GM21786 (cell line): ENCODE results near the gene PET100.
A peak's percentile ranks its signal among the peaks of the same experiment; 100 is the strongest.

Experiments used
- ATAC-seq: cut with Tn5 transposase; IDR thresholded peaks from one replicate; pipeline ENCODE4 v1.9.1; 2021; ENCODE audit not compliant: unreplicated experiment

The PET100 gene

GRCh38 chr19:7647156-7647555 is 17.6 kb downstream of the PET100 start:
- ATAC-seq: no peak

- no peak for ATAC-seq
Observed at GRCh38 chr19:7648265-7649014, 18.8 kb downstream of the PET100 start.

- ATAC-seq: no peak
Observed at GRCh38 chr19:7650148-7650547, 20.6 kb downstream of the PET100 start.

- no peak for ATAC-seq
Observed at GRCh38 chr19:7652061-7652641, 22.6 kb downstream of the PET100 start.

GRCh38 chr19:7654401-7654800 is 24.8 kb downstream of the PET100 start:
- ATAC-seq: no peak

- no peak for ATAC-seq
Observed at GRCh38 chr19:7655581-7655980, 26.0 kb downstream of the PET100 start.

- no peak for ATAC-seq
Observed at GRCh38 chr19:7657131-7657751, 27.6 kb downstream of the PET100 start.

GRCh38 chr19:7658219-7658686 is 28.7 kb downstream of the PET100 start:
- ATAC-seq: peak; percentile 77

- ATAC-seq: no peak
Observed at GRCh38 chr19:7661744-7662538, 32.3 kb downstream of the PET100 start.

- ATAC-seq: no peak
Observed at GRCh38 chr19:7662657-7663056, 33.1 kb downstream of the PET100 start.

- ATAC-seq: no peak
Observed at GRCh38 chr19:7663706-7664105, 34.1 kb downstream of the PET100 start.

- ATAC-seq: no peak
Observed at GRCh38 chr19:7665076-7665475, 35.5 kb downstream of the PET100 start.

- no peak for ATAC-seq
Observed at GRCh38 chr19:7668842-7669241, 39.2 kb downstream of the PET100 start, which contains the start of gene RETN. Gene RETN, plus strand, starts transcription at chr19:7669049. Its CDS starts 278 bp downstream, at chr19:7669327.

GRCh38 chr19:7669641-7670040 is 40.0 kb downstream of the PET100 start:
- ATAC-seq: no peak

GRCh38 chr19:7670150-7670783 is 40.7 kb downstream of the PET100 start:
- ATAC-seq: no peak

GRCh38 chr19:7670790-7671189 is 41.2 kb downstream of the PET100 start:
- ATAC-seq: no peak

GRCh38 chr19:7672522-7672921 is 42.9 kb downstream of the PET100 start:
- no peak for ATAC-seq

- ATAC-seq: no peak
Observed at GRCh38 chr19:7674010-7675005, 44.7 kb downstream of the PET100 start.

GRCh38 chr19:7676376-7676775 is 46.8 kb downstream of the PET100 start:
- no peak for ATAC-seq

GRCh38 chr19:7676854-7677253 is 47.3 kb downstream of the PET100 start, which contains the start of gene MCEMP1:
Gene MCEMP1, plus strand, starts transcription at chr19:7677090. Its CDS starts 31 bp downstream, at chr19:7677121.
- ATAC-seq: no peak
